AG04449 (cell line): ENCODE data around the gene TNFSF13B.
"Not testable (repeated sequence)": the region's sequence is repeated elsewhere in the genome, so short reads cannot be mapped to it uniquely, and the experiment has no call there.

Source experiments
- CTCF ChIA-PET: fragments of 350-600 bp; formaldehyde crosslinking; extraction: SDS; loops from one replicate; lab custom pipeline; 2021; ENCODE audit warnings: antibody characterized with exemption; lab: Yijun Ruan, JAX
- POLR2A ChIA-PET: fragments of 400-600, 350-600 bp; formaldehyde crosslinking; extraction: SDS; loops from one replicate; lab custom pipeline; 2020; ENCODE audit warnings: antibody characterized with exemption, inconsistent platforms; lab: Yijun Ruan, JAX
- DNase-seq: peaks from one replicate; pipeline ENCODE4 v3.0.0-alpha.2; 2010; ENCODE audit warnings: low read depth, low spot score
- H3K4me3 ChIP-seq: 2 replicates; pipeline ENCODE4 v1.5.1; 2011; ENCODE audit warnings: low read depth, mild to moderate bottlenecking, control low read depth, low read length
- TF ChIP-seq, protein P1 (sequence below): IDR thresholded peaks from one replicate; pipeline ENCODE4 v1.5.1; 2011; ENCODE audit warnings: mild to moderate bottlenecking, moderate library complexity, low read length, control low read depth, inconsistent platforms; ENCODE audit not compliant: insufficient read depth; ENCODE audit errors: missing control alignments

Gene TNFSF13B

GRCh38 chr13:108267347-108267746 lies 2.2 kb upstream of the TNFSF13B start:
- no peak for DNase-seq
- TF ChIP-seq, protein P1, sequence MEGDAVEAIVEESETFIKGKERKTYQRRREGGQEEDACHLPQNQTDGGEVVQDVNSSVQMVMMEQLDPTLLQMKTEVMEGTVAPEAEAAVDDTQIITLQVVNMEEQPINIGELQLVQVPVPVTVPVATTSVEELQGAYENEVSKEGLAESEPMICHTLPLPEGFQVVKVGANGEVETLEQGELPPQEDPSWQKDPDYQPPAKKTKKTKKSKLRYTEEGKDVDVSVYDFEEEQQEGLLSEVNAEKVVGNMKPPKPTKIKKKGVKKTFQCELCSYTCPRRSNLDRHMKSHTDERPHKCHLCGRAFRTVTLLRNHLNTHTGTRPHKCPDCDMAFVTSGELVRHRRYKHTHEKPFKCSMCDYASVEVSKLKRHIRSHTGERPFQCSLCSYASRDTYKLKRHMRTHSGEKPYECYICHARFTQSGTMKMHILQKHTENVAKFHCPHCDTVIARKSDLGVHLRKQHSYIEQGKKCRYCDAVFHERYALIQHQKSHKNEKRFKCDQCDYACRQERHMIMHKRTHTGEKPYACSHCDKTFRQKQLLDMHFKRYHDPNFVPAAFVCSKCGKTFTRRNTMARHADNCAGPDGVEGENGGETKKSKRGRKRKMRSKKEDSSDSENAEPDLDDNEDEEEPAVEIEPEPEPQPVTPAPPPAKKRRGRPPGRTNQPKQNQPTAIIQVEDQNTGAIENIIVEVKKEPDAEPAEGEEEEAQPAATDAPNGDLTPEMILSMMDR, result no peak
- ChIA-PET POLR2A (no interaction called here), CTCF (no interaction called here)
- no peak overlapping the region for H3K4me3 ChIP-seq

- POLR2A ChIA-PET, H3K4me3 ChIP-seq, DNase-seq, CTCF ChIA-PET: not testable (repeated sequence)
Observed at GRCh38 chr13:108267855-108268254, 1.7 kb upstream of the TNFSF13B start.

DNA sequence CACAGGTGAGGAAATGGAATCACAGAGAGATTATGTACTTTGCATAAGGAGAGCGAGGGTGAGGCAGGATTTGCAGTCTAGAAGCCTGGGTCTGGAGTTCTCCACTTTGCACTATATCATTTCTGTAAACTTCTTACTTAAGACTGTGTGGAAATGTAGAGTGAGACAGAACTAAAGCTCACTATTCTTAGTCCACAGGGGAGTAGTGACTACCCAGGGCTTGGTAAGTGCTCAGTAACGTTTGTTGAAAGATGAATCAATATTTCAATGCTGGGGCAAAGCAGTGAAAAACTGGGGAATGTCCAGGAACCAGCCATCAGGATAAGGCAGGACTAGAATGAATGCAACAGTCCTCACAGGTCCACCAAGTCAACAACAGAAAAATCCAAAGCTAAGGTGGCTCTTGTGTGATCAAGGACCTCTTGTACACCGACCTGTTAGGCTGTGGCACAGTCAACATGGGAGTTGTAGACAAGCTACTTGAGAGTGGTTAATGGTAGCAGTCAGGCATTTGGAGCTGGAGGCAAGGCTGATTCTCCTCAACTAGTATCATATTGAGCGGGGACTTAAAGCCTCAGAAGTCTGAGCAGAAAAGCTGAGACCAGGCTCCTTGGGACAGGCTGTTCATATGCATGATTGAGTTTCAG lies 929 bp upstream of the TNFSF13B start:
- TF ChIP-seq, protein P1, result no peak
- ChIA-PET POLR2A (no interaction called here), CTCF (no interaction called here)
- H3K4me3 ChIP-seq, result no peak overlapping the region
- no peak for DNase-seq

DNA sequence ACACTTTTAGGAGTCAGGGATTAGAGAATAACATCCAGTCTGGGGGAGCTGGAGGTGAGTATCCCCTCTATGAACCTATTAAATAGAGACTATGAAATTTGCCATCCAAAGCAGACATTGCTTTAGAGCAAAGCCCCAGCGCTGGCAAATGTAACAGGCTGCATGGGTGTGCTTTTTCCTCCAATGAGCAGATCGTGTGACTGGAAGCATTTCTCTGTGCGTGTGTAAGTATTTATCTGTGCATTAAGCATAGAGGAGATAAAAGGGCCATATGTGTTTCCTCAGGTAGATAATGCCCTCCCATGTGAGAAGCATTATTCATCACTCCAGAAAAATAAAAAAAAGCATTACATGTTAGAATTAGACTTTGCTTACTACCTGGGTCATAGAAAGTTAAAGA lies 924 bp downstream of the TNFSF13B start:
- CTCF ChIA-PET, result no interaction called here
- POLR2A ChIA-PET, result no interaction called here
- TF ChIP-seq, protein P1, result no peak
- no peak for DNase-seq
- H3K4me3 ChIP-seq, result peak overlapping the region; percentile 48

GRCh38 chr13:108272333-108272732 lies 2.8 kb downstream of the TNFSF13B start:
- ChIA-PET CTCF (no interaction called here), POLR2A (no interaction called here)
- TF ChIP-seq, protein P1, result no peak
- DNase-seq, result no peak
- H3K4me3 ChIP-seq, result no peak overlapping the region

GRCh38 chr13:108273429-108274118 lies 4.1 kb downstream of the TNFSF13B start:
- ChIA-PET POLR2A (no interaction called here), CTCF (no interaction called here)

More at GRCh38 chr13:108273429-108274118, 4.1 kb downstream of the TNFSF13B start:
- no peak overlapping the region for H3K4me3 ChIP-seq
- DNase-seq, result no peak
- TF ChIP-seq, protein P1, result no peak
